HL-60/S4 treated with retinoic acid at 250 ng/mL for 4 days and 3 days (cell line): ENCODE results near the gene ANKLE2.
"Not testable (repeated sequence)": the region's sequence is repeated elsewhere in the genome, so short reads cannot be mapped to it uniquely, and the experiment has no call there.

Experiments
- in situ Hi-C: fragments of 300-500 bp; cut with MboI; formaldehyde crosslinking; loops from 2 replicates; pipeline ENCODE4 v1.7.0; 2022; ENCODE audit warnings: low sequenced_read_pairs

ANKLE2 gene

GRCh38 chr12:132692030-132692429 is 69.6 kb downstream of the ANKLE2 start:
- in situ Hi-C loops = not testable (repeated sequence)

DNA sequence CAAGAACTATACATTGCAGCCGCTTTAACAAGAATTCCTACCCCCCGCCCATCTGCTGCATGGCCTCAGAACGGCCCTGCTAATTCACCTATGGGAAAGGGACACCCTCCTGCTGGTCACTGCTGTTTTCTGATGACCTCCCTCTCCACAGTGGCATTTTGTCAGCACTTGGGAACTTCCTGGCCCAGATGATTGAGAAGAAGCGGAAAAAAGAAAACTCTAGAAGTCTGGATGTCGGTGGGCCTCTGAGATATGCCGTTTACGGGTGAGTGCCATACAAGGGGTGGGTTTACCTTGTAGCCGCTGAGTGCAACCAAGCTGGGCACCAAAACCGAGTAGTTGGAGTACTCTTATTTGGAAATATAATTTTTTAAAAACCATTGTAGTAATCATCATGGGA is 71.5 kb downstream of the ANKLE2 start:
- in situ Hi-C loops = no loop called here

DNA sequence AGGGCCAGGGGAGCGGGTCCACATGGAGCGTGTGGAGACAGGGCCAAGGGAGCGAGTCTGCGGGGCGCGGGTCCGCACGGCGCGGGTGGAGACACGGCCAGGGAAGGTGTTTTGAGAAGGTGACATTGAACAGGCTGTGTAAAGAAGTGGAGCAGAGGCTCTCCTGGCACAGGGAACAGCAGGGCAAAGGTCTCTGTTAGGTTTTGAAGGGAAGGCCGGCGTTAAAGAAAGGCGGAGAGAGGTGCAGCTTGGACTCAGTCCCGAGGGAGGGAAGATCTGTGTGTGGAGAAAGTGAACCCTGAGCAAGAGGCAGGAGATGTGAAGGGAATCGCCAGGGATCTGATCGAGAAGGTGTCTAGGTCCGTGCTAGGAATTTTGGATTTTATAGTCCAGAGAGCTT is 72.4 kb downstream of the ANKLE2 start:
- in situ Hi-C loops = no loop called here

DNA sequence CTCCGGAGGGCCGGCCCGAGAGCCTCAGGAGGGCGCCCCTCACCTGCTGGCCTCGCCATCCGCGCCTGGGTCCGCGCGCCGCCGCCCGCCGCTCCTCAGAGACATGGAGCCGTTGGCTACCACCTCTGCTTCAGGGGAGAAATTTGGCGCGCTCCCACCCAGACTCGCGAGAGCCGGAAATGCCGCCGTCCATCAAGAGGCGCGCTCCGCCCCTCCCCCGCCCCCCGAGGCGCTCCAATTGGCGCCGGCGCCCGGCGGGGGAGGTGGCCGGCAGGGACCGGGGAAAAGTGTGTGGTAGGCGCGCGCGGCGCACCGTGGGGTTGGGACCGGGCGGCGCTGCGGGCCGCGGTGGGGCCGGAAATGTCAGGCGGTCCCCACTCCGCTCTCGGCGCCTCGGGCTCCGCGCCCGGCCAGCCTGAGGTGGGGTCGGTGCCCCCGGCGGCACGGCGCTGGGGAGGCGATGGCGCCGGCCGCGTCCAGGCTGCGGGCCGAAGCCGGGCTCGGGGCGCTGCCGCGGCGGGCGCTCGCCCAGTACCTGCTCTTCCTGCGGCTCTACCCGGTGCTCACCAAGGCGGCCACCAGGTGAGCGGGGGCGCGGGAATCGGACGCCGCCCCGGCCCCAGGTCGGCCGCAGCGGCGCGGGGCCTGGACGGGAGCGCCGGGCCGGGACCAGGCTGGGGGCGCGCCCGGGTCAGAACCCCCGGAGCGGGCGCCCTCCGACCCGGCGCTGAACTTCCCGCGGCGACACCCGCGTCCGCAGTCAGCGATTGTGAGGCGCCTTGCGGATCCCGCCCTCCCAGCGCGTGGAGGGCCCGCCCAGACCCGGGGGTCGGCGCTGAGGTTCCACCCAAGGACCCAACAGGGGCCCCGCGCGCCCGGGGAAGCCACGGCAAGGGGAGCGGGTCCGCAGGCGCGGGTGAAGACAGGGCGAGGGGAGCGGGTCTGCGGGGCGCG is 74.1 kb downstream of the ANKLE2 start, which contains the start of the genes POLE and PXMP2:
POLE (minus strand) TSS at position 132 of the 954 bp plus-strand sequence; CDS start at position 105, 27 bp downstream.
PXMP2 (plus strand) TSS at position 377 of the 954 bp plus-strand sequence; CDS start at position 461, 84 bp downstream.
- in situ Hi-C loops = no loop called here

DNA sequence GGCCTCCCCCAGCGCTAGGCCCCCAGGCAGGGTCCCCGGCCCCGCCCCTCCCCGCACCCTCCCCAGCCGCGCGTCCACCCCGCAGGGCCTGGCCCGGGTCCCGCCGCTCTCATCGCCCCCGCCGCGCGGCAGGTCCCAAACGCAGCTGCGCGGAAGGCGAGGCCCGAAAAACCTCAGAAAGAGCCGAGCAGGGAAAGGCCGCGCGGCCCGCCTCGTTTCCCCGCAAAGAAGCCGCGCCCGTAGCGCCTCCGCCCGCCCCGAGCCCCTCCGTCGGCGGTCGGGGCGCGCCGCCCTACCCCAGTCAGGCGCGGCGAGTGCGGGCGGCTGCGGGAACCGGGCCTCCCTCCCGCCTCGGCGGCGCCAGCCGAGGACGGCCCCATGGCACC is 74.8 kb downstream of the ANKLE2 start:
- in situ Hi-C loops = no loop called here

GRCh38 chr12:132685400-132685799 is 76.2 kb downstream of the ANKLE2 start:
- in situ Hi-C loops = no loop called here

- in situ Hi-C loops = no loop called here
These were observed 84.1 kb downstream of the ANKLE2 start for GRCh38 chr12:132677492-132677891.

DNA sequence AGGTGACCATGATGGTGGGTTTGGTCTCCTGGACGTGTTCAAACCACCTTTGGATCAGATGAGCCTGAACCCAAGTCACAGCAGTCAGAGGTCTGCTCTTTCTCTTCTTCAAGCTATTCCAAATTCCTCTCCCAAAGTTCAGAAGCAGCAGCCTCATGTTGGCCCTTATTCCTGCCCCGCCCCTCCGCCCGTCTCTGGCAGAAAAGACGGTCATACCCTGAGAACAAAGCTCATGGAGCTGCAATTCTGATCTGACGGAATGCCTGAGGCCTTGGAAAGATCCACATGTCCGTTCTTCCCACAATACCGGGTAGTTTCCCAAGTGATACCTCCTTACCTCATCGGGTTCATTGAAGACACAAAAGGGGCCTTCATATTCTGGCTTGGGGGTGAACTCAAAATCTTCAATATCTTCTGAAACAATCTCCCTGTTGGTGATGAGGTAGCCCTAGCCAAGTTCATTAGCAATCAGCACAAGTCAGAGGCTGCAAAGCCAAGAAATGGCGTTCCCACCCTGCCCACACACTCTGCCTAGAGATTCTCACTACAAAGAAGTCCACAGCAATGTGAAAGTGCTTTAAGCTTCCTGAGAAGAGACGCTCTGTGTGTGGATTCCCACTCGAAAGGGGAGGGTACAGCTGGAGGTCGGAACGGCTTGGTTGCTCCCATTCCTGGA is 85.7 kb downstream of the ANKLE2 start:
- in situ Hi-C loops = no loop called here
